SKM-1 (cell line): ENCODE results near the gene TTC13.

Source experiments
- DNase-seq: peaks from one replicate; lab custom pipeline; 2025; ENCODE audit not compliant: unreplicated experiment; lab: John Stamatoyannopoulos, UW

TTC13 gene

DNA sequence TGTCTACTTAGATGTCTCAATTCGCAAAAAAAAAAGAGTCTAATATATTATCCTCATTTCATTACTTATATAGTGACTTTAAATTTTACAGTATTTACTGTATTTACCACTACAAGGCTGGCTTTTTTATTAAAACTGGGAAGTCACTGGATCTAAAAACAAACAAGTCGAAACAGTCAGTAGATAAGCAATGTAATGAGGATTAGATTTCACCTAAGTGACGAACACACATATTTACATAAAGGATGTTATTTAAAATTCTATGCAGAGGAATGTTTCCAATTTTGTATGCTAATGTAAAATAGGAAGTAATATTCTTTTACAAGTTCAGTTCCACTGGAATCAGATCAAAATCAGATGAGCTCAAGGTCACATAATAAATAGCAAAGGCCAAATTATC lies 28.3 kb downstream of the TTC13 start:
- no peak for DNase-seq

DNA sequence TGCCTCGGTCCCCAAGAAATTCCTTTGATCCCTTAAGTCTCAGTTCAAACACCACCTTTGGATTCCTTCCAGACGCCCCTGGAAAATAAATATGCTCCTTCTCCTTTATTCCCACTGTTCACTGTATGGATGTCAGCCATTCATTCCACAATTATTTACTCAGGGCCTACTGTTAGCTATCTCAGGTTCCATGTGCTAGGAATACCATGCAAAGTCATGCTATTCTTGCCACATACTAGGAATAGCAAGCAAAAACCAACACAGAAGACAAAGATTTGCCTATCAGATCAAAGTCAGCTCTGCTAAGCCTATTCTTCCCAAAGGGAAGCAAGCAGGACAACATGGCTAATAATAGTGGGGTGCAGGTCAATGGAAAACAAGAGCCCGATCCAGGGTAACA lies 29.8 kb downstream of the TTC13 start:
- no peak for DNase-seq

DNA sequence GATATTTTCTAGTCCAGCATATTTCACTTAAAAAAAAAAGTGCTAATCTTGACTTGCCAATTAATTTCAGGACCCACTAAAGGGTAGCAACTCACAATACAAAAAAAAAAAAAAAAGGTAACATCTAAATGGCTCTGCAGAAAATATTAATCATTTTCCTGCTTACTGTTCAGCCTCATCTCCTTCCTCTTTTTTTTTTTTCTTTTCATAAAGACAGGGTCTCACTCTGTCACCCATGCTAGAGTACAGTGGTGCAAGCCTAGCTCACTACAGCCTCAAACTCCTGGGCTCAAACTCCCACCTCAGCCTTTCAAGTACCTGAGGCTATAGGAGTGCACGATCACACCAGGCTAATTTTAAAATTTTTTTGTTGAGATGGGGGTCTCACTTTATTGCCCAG lies 30.4 kb downstream of the TTC13 start:
- DNase-seq = no peak

DNA sequence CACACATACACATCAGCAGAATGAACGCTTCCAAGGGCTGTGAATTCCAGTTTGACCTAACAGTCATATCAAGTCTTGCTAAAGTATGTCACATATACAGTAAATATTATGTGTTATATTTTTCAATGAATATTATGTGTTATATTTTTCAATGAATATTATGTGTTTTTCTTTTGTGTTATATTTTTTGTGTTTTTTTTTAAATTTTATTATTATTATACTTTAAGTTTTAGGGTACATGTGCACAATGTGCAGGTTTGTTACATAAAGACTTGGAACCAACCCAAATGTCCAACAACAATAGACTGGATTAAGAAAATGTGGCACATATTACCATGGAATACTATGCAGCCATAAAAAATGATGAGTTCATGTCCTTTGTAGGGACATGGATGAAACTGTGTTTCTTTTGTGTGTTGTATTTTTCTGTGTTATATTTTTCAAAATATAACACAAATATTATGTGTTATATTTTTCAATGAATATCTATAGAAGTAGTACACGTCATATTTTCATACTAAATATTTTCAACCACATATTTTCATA lies 35.5 kb downstream of the TTC13 start:
- DNase-seq = no peak

DNA sequence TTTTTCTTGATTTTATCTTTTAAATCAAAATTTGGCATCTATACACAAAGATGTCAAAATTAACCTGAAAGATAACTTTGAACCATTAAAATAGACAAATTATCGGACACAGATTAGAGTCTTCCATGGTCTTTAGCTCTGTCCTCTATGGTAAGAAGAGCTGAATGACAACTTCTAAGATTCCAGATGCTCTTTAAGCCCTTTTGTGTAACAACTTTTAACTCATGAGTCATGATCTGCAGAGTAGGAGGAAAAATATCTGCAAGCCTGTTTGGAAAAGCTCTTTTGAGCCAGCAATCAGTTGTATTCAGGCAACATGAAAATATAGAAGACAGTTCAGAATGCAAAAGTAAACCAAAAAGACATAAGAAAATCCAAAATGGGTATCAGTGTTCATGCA lies 37.8 kb downstream of the TTC13 start:
- DNase-seq = no peak

DNA sequence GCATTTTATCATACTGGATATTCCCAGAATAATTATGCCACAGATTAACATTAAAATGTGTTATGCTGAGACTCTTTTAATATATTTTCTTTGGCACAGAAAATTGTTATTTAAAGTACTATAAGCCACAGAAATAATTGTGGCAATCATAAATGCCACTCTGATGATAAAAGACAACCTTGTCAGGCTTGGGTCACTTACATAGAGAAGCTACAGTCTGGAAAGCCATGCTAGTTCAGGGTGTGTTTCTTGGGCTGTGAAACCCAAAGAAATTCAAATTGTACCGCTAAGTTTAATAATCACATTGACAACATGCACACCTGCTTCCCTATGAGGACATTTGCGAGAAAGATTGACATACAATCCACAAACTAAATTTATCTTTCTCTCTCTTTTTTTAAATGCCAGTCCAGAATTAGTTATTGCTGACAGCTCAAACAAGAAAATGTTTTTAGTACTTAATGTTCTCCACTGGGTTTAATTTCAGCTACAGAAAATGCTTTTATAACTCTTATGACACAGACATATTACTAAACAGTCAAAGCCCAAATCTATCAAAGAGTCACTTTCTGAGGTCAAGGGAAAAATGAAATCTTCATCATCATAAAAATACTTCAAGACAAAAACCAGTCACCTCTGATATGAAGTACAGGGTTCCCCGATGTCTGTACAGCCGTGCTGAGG lies 38.7 kb downstream of the TTC13 start:
- no peak for DNase-seq

DNA sequence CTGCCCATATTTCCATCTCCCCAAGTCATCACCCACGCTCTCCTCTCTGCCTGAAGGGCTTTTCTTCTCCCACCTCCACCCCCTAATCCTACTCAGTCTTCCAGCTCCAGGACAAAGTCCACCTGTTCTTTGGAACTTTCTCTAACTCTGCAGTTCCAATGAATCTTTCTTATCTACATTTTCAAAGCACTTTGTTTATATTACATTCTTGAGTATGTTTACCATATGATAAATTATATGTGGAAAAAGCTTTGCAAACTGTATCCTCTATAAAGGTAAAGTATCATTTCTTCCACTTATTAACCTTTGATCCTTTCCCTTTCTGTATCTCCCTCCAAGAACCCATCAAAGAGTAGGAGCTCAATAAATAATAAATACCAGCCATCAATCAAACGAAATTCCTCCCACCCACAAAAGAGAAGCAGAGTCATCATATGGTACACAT lies 39.7 kb downstream of the TTC13 start:
- no peak for DNase-seq

DNA sequence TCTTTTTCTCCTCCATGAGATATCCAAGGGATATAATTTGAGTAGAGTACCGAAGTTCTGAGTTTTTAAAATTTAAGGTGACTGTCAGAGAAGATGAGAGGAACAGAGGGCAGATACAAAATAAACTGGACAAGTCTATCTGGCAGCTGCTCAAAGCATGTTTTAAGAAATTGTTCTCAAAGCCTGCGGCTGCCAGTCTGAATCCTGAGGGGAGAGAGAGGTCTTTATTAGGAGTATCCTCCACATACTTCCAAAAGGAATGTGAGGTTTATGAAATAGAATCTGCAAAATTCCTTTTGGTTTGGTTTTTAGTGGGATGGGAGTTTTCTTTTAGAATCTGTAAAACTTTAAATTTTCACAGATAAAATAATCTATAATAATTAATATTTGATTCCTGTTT lies 41.3 kb downstream of the TTC13 start:
- no peak for DNase-seq

DNA sequence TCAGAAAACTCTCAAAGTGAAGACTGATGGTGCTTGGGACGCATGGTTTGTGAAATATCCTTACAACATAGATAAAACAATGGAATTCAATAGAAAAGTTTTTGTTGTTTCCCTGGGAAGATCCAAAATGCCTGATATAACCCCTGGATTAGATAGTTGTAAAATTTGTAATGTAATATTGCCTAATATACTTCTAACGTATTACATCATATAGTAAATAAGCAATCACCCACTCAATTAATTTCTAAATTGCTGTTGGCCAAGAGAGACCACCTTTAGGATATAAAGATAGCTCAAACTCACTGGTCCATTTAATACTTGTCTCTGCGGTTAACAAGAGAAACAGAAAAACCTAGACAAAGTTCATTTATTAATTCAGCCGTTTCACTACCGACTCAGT lies 42.2 kb downstream of the TTC13 start:
- DNase-seq = no peak

DNA sequence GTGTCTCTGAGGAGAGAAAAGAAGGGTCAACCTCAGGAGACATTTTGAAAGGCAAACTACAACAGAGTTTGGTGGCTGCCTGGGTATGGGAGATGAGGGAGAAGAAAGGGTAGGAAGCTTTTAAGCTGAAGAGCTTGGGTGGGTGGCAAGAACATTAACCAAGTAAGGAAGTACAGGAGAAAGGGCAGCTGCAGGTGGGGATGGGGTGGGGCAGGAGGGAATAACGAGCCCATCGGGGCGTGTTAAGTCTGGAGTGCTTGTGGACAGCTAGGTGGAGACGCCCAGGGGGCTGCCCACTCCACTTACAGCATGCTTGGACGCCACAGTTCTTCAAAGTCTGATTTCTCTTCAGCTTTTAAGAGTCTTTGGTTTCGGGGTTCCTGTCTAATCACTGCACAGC lies 42.8 kb downstream of the TTC13 start:
- DNase-seq = no peak

DNA sequence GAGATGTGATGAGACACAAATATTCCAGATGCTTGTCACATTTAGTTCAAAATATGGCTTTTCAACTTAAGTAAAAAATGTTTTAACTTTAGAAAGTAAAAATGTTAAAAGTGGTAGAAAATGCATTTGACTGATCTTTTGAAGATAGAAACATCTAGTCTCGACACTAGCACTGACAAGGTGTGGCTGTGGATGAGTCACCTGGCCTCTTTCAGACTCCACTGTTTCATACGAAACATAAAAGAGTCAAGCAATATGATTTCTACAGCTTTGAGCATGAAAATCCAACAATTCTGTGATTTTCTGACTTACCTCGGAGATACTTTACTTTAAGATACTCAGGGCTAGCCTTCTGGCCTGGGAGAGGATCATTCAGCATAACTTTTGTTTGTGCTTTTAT lies 47.7 kb downstream of the TTC13 start:
- DNase-seq = no peak

DNA sequence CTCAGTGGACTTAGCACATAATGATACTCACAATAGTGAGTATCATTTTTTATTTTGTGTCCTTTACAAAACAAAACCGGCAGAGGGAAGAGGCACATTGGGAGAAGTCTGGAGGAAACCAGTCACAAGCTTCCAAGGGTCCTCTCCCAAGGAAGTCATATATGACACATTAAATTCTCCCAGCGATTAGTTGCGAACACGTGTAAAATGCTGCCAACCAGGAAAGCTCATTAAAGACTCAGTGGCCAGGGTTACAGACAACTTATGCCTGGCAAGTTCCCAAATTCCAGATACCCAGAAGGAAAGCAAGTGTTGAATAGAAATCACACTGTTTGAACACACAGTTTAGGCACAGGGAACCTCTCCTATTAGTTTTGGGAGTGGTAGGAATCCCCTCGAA lies 52.5 kb downstream of the TTC13 start:
- no peak for DNase-seq

DNA sequence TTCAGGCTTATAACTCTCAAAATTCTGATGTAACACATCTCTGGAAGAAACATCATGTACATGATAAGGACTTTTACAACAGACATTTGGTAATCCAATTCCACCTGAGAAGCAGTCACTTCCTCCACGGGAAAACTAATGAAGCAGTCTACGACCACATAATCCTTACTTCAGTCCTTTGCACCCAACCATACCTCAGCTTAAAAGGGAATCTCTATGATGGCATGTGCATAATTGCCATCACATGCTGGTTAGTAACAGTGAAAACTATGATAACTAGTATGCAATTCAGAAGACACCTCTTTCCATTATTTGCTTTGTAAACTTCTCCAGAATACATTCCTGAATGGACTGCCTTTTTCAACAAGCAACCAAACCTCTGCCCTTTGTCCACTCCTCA lies 53.1 kb downstream of the TTC13 start:
- no peak for DNase-seq

DNA sequence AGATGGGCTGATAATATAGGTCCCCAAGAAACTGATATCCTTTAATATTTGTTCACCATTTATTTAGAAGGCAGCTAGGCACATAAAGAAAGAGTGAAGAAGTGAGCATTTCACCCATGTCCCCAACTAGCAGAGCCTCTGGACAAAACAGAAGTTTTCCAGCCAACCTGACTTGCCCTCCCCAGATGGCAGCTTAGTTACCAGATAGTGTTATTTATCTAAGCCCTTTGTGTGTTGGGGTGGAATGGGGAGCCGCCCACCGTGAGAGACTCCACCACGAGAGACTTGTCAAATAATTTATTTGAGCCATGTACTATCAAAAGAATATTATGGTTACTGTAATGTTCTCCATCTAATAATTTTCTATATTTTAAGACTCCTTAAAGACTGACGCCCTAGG lies 55.5 kb downstream of the TTC13 start:
- no peak for DNase-seq

DNA sequence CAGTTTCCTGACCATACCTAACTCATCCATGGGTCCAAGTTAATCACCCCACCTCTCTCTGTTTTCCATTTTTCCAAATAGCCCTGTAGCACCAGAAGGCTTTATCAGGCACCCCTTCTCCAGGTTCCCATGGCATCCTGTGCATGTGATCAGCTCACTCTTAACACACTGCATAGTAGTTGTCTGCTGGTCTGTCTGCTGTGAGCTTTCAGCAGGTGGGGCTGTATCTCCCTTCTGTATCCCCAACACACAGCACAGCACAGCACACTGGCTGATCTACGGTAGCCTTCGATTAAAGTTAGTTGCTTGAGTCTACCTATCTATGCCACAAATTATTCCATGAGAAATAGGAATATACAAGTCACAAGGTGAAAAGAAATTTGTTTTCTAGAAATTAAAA lies 56.0 kb downstream of the TTC13 start:
- DNase-seq = no peak

DNA sequence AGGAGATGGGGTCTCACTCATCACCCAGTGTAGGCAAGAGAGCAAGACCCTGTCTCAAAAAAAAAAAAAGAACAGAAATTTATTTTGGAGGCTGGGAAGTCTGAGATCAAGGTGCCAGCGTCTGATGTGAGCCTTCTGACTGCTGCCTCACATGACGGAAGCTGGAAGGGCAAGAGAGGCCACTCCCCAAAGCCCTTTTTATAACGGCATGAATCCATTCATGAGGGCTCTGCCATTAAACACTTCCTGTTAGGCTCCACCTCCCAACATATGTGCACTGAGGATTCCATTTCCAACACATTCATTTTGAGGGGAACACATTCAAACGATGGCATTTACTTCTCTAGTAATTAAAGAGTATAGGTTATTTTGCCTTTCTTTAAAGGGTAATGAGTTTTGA lies 59.5 kb downstream of the TTC13 start:
- DNase-seq = no peak

DNA sequence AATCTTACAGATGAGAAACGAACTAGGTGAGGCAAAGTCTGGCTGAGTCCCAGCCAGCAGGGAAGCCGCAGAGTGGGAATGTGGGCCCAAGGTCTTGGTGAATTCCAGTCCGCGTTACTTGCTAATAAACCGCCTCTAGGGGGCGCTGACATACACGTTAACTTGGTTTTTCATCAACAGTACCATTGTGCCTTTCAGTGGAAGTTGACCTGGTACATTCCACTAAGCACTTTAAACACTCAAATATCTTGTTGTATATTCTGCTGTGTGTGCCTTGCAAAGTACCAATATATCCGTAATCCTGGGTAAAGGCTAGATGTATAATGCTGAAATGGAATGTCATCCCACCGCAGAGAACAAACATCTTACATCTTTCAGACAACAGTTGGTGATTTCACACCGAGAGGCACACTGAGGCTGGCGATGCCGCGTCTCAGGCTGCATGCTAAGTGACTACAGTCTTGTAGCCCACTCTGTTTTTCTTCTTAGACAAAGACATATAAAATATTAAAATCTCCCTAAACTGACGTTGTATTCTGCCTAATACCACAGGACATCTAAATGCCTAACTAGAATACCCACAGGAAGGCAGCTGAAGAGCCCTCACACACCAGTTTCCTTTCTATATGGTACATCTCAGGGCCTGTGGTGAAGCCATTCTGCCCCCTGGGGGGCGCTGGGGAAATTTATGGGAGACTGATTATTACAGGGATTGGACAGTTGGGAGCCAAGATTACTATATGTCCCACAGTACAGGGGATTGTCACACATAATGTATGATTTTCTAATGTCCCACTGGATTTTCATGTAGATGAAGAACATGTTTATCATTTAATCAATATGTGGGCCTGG lies 61.2 kb downstream of the TTC13 start:
- peak; percentile 70 for DNase-seq

DNA sequence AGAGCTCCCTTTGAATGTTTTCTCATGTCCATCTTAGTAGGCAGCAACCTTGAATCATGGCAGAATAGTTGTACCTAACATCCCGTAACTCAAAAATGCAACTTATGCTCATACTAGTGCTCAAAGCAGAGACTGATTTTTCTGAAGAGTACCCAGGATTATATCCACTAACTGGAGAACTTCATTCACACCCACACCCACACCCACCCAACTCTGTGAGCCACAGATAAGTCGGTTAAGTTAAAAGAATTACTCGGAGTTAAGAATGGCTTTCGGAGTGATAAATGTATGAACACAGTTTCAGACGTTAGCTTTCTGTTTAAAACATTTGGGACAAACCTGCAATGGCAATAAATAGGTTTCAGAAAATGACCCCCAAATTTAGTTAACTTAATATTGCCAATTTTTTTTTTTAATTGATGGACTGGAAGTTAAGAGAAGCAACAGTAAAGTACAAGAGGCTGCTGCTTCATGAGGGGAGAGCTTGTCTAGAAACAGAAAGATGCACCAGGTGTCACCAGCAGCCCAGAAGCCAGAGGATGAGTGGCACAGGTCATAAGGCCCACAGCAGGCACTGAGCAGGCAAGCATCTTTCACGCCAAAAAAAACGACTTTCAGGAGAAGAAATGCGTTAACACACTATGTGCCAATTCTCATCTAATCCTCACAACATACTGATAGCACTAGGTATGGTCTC lies 61.9 kb downstream of the TTC13 start:
- DNase-seq = no peak

DNA sequence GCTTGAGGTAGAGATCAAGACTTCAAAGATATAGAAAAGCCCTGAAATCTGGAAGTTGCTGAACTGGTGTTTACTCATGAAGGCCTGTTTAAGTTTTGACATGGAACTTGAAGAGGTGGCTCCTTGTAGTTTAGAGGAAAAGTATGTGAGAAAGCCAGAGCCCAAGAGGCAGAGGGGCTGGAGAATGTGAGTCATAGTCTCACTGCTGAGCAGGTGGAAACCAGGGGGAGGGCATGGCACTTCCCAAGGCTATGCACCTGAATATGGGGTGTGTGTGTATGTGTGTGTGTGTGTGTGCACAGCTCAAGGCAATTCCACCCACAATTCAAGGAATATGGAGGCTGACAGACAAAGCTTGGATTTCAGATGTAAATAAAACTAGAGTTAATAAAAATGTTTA lies 63.6 kb downstream of the TTC13 start:
- DNase-seq = no peak

DNA sequence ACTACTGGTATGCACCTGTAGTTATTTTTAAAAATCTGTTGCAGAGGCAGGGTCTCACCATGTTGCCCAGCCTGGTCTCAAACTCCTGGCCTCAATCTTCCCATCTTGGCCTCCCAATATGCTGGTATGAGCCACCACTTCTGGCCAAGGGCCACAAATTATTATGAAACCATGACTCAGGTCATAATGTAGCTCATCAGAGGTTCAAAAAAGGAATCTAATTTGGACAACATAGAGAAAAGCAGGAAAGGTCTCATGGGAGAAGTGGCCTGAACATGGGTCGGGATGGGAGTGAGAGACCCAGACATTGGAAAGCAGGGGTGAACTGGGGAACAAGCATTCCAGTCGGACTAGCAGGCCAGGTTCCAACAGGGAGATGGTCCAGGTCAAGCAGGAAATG lies 65.2 kb downstream of the TTC13 start:
- DNase-seq = no peak

DNA sequence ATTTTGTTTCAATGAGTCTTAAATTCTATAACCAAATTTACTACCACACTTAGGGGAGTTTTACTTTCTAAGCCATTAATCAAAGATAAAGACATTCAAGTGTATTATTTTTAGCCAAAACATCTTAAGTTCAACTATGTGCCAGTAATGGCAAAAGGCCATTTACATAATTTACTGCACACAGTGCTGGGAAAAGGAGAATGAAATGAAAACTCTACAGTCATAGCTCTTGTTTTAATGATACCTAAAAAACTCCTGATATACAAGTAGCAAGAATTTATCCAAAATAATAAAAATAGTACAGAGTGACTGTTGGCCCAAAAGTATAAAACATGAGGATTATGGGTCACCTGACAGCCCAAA lies 67.9 kb downstream of the TTC13 start:
- DNase-seq = no peak
